PC-3 (cell line): ENCODE results near the gene CNPY2.
"Not testable (repeated sequence)": the region's sequence is repeated elsewhere in the genome, so short reads cannot be mapped to it uniquely, and the experiment has no call there.

Source experiments
- EZH2 ChIP-seq: fragments of 300-600 bp; sonication (generic); IDR thresholded peaks from one replicate; pipeline ENCODE4 v1.6.1; 2017; ENCODE audit warnings: antibody characterized with exemption, mild to moderate bottlenecking, low read length; ENCODE audit not compliant: unreplicated experiment
- EZH2phosphoT487 ChIP-seq: fragments of 300-600 bp; sonication (generic); IDR thresholded peaks from 2 replicates; pipeline ENCODE4 v1.6.1; 2018; ENCODE audit warnings: mild to moderate bottlenecking, antibody characterized with exemption, low read length, borderline replicate concordance
- TF ChIP-seq, protein P1 (sequence below): fragments of 300-600 bp; sonication (generic); conservative IDR thresholded peaks from 2 replicates; pipeline ENCODE4 v1.5.1; 2017; ENCODE audit warnings: antibody characterized with exemption, low read depth, mild to moderate bottlenecking, low read length

DNA sequence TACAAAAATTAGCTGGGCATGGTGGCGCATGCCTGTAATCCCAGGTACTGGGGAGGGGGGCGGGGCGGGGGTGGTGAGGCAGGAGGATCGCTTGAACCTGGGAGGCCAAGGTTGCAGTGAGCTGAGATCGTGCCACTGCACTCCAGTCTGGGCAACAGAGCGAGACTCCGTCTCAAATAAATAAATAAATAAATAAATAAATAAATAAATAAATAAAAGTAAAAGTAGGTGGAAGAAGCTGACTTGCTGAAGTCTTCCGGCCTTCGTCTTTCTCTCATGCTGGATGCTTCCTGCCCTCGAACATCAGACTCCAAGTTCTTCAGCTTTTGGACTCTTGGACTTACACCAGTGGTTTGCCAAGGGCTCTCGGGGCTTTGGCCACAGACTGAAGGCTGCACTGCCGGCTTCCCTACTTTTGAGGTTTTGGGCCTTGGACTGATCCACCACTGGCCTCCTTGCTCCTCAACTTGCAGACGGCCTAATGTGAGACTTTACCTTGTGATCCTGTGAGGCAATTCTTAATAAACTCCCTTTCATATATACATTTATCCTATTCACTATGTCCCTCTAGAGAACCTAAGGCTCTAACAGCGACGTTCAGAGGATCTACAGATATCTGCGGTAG lies 49.6 kb downstream of the CNPY2 start:
- TF ChIP-seq, protein P1, sequence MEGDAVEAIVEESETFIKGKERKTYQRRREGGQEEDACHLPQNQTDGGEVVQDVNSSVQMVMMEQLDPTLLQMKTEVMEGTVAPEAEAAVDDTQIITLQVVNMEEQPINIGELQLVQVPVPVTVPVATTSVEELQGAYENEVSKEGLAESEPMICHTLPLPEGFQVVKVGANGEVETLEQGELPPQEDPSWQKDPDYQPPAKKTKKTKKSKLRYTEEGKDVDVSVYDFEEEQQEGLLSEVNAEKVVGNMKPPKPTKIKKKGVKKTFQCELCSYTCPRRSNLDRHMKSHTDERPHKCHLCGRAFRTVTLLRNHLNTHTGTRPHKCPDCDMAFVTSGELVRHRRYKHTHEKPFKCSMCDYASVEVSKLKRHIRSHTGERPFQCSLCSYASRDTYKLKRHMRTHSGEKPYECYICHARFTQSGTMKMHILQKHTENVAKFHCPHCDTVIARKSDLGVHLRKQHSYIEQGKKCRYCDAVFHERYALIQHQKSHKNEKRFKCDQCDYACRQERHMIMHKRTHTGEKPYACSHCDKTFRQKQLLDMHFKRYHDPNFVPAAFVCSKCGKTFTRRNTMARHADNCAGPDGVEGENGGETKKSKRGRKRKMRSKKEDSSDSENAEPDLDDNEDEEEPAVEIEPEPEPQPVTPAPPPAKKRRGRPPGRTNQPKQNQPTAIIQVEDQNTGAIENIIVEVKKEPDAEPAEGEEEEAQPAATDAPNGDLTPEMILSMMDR: not testable (repeated sequence)
- not testable (repeated sequence) for TF ChIP-seq EZH2phosphoT487, EZH2
